Pons (tissue), 1 donor: Measurements from ENCODE around the gene BBIP1.

ENCODE experiments used
- DNase-seq: peaks from one replicate; pipeline ENCODE4 v3.0.0-alpha.2; 2016; ENCODE audit warnings: low spot score

The BBIP1 gene

GRCh38 chr10:110918643-110919348 is at the start of gene BBIP1:
Gene BBIP1, minus strand, starts transcription at chr10:110919180. Its CDS starts 1,023 bp downstream, at chr10:110918157.
- DNase-seq = peak; percentile 100

- no peak for DNase-seq
These were observed 48.7 kb upstream of the BBIP1 start for GRCh38 chr10:110967645-110968044.

- no peak for DNase-seq
These were observed 48.1 kb upstream of the BBIP1 start for GRCh38 chr10:110967009-110967630.

GRCh38 chr10:110966146-110966545 is 47.2 kb upstream of the BBIP1 start:
- DNase-seq = no peak

DNA sequence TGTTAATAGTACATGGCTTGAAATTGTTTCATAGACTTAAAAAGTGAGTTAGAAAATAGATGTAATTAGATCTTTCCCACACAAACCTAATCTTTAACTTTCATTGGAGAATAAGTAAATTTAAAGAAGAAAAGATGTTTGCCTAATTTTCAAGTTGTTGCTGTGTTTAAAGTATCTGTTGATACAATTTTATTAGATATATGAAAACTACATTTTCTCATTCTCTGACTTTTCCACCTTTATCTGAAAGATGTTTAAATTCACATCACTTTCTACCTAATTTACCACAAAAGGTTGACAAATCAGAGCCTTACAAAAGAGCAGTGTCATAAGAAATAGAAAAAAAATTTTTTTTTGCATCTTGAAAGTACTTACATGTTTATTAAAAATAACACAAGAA is 46.2 kb upstream of the BBIP1 start:
- no peak for DNase-seq

- DNase-seq = no peak
These were observed 45.7 kb upstream of the BBIP1 start for GRCh38 chr10:110964681-110965080.

GRCh38 chr10:110963162-110963561 is 44.2 kb upstream of the BBIP1 start:
- no peak for DNase-seq

DNA sequence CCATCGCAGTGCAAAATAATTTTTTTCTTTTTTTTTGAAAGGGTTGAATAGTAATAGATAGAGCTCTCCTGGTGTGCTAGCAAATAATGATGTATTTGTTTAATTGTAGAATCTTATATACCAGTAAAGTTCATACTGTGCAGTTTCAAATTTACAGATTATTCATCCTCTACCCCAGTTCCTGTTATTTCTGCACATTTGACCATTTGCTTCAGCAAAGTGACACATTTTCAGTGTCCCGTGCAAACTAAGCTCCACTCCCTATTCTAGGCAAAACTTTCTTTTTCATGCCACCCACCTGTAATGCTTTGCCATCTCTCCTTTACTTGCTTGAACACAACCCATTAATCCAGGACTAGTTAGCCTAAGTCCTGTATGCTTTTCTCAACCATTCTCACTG is 43.5 kb upstream of the BBIP1 start:
- DNase-seq = no peak

DNA sequence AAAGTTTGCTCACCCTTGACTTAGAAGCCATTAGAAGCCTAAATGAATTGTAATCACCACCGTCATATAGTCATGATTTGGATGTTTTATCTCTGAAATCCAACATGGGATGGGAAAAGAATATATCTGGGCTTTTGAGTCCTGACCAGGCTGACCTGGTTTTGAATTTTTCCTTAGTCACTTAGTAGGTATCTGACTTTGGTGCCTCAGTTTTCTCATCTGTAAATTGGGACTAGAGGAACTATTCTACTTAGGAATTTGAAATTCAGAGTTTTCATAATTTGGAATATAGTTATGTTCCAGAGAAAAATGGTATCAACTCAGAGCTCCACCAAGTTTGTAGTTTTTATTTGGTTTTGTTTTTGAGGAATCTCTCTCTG is 41.3 kb upstream of the BBIP1 start:
- no peak for DNase-seq

GRCh38 chr10:110959379-110960332 is 40.7 kb upstream of the BBIP1 start:
- DNase-seq = no peak

GRCh38 chr10:110957606-110958005 is 38.6 kb upstream of the BBIP1 start:
- no peak for DNase-seq

DNA sequence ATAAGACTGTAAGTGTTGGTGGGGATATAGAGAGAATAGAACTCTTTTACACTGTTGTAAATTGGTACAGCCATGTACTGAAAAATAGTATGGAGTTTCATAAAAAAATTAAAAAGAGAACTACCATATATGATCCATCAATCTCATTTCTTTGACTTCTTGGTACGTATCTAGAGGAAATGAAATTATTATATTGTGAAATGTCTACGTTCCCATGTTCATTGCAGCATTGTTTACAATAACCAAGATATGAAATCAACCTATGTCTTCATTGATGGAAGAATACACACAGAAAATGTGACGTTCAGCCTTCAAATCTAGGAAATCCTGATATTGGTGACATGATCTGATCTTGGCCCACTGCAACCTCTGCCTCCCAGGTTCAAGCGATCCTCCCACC is 32.4 kb upstream of the BBIP1 start:
- DNase-seq = no peak

DNA sequence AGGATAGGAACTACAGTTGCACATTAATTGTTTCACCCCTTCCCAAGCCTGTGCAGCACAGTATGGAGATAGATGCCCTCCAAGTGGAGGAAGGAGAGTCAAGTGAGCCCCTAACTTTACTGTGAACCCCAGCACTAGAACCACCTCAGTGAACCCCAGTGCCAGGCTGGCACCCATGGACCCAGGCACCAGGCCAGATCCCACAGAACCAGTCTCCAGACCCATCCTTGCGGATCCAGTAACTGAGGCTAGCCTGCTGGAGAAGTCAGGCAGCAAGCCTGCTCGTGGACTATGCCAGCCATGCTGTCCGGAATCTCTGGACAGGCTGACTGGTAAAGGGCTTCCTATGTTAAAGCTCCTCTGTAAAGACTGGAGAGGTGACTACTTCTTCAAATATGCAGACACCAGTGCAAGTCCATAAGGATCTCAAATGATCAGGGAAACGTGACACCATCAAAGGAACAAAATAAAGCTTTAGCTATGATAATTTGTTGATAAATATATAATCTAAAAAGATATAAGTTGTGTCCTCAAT is 28.1 kb upstream of the BBIP1 start:
- no peak for DNase-seq

DNA sequence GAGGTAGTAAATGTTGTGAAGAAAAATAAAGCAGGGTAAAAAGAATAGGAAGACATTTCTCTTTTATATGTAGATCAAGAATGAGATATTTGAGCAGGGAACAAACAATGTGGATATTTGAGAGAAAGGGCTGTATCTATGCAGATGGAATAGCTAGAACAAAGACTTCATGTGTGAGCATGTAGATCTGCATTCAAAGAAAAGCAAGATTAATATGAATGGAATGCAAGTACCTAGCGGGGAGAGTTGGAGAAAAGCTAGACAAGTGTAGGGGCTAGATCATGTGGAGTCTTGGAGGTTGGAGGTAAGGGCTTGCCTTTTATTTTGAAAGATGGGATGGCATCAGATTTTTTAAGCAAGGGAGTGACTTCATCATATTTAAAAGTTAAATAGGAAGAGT is 27.5 kb upstream of the BBIP1 start:
- no peak for DNase-seq

DNA sequence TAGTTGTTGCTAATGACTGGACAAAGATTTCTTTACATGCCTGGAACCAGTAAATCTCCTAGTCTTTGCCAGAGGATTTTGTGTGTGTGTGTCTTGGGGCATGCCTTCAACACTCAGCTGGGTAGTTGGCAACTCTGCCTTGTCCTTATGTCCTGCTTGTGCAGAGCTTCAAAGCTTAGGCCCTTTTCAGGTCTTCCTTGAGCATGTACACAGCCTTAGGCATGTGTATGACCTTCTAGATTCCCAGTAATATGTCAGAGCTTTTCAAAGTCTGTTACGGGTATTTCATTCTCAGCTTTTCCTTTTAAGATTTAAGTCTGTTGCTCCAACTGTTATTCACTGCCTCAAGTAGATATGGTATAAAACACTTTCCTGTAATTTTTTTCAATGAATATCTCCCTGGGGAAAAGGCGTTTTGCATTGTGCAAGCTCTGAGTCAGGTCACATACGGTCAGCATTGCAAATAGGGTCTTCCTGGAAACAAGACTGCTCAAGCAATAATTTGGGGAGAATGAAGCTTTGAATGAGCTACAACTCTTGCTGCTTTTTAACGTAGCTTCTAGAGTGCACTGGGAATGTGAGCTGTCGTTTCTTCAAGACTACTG is 25.9 kb upstream of the BBIP1 start:
- no peak for DNase-seq

DNA sequence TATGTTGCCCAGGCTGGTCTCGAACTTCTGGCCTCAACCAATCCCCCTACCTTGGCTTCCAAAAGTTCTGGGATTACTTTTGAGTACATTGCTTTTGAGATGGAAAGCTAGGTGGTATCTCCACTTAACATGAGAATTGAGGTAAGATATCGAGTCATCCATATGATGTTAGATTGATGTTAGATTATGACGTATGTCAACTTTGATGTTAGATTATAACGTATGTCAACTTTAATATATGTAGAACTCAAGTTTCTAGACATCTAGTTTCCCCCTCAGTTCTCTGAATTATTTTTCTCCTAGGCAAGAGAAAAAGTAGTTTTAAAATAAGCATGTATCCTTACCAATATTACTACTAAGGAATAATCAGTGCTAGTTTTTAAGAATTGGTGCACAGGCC is 20.4 kb upstream of the BBIP1 start:
- no peak for DNase-seq

DNA sequence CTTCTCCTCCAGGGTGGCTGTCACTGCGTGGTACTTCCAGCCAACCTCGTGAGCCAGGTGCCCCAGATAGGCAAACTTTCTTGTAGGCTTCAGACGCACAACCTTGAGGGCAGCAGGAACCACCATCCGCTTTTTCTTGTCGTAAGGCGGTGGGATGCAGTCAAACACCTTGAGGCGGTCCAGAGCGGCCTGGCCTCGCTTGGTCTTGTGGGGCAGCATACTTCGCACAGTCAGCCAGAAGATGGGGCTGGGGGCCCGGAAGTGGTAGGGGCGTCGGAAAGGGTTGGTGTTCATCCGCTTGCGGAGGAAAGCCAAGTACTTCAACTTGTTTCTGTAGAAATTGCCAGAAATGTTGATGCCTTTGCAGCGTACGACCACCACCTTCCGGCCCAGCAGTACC is 17.8 kb upstream of the BBIP1 start:
- no peak for DNase-seq

GRCh38 chr10:110932505-110933180 is 13.7 kb upstream of the BBIP1 start:
- DNase-seq = no peak

GRCh38 chr10:110931769-110932381 is 12.9 kb upstream of the BBIP1 start:
- peak; percentile 22 for DNase-seq

GRCh38 chr10:110927461-110927860 is 8.5 kb upstream of the BBIP1 start:
- DNase-seq = no peak

DNA sequence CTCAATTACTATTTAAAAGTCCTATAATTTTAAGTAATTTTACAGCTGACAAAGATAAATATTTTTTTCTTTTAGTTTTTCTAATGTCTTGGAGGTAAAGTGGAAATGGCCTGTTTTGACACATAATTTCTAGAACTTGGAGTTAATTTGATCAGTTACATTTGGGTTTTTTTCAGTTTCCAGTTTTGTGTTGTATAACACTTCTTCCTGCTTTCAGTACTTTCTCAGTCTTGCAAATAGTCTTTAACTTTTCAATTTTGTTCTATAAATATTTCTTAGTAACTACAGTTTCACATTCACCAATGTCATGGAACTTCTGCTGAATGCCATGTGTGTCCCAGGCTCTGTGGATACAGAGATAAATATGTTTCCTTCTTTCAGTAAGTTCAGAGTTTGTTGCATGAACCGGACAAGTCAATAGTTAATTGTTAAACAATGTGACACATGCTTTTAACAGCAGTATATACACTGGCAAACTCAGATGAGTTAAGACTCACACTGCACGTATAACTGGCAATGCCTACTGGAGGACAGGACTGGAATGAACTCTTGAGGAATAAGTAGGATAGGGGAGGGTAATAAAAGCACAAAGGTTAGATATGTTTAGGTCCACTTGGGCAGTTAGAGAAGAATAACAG is 5.0 kb upstream of the BBIP1 start:
- DNase-seq = no peak
